Heart right ventricle (tissue), 16 donors: ENCODE results near the gene MFAP3. TPM values are rescaled to one million over a fixed set of nuclear protein-coding genes. Genes with fewer than 3 reads are reported as not detected.
A peak's percentile ranks its signal among the peaks of the same experiment; 100 is the strongest.

ENCODE experiments used
- ATAC-seq, 8 donors: fragments of 200-7000 bp; cut with Tn5 transposase; one replicate each; pipeline ENCODE4 v1.9.1; 2020; ENCODE audit warnings: mild to moderate bottlenecking in 8 of 8, moderate library complexity in 8 of 8, moderate number of reproducible peaks in 1 of 8
- DNase-seq, 2 donors: peaks; one replicate each; pipeline ENCODE4 v3.0.0-alpha.2; 2020
- H3K27ac ChIP-seq, 10 donors: fragments of 200-600 bp; sonication (generic) in 2 of 10; one replicate each; pipeline versions ENCODE4 v1.5.0 to v1.8.0; 2020 to 2022; ENCODE audit warnings: mild to moderate bottlenecking in 3 of 10
- H3K27me3 ChIP-seq, 7 donors: fragments of 200-600 bp; one replicate each; pipeline ENCODE4 v1.8.0; 2021 to 2022; ENCODE audit warnings: mild to moderate bottlenecking in 2 of 7
- H3K36me3 ChIP-seq, 9 donors: fragments of 200-600 bp; sonication (generic) in 1 of 9; one replicate each; pipeline versions ENCODE4 v1.5.0 to v1.8.0; 2020 to 2022; ENCODE audit warnings: mild to moderate bottlenecking in 2 of 9
- H3K4me1 ChIP-seq, 9 donors: fragments of 200-600 bp; sonication (generic) in 1 of 9; one replicate each; pipeline versions ENCODE4 v1.5.0 to v1.8.0; 2020 to 2022; ENCODE audit warnings: mild to moderate bottlenecking in 4 of 9
- H3K4me3 ChIP-seq, 10 donors: fragments of 200-600 bp; sonication (generic) in 2 of 10; one replicate each; pipeline versions ENCODE4 v1.5.0 to v1.8.0; 2020 to 2022; ENCODE audit warnings: mild to moderate bottlenecking in 7 of 10, moderate library complexity in 2 of 10
- H3K9me3 ChIP-seq, 11 donors: fragments of 200-600 bp in 10 of 11; sonication (generic) in 2 of 11; one replicate each; pipeline versions ENCODE4 v1.5.0 to v1.8.0; 2013 to 2022; ENCODE audit warnings: mild to moderate bottlenecking in 2 of 11, control low read depth in 1 of 11, moderate library complexity in 1 of 11
- CTCF ChIP-seq, 9 donors: fragments of 200-600 bp; sonication (generic) in 2 of 9; IDR thresholded peaks; one replicate each; pipeline versions ENCODE4 v1.5.0 to v1.8.0; 2021 to 2022; ENCODE audit warnings: antibody characterized with exemption in 9 of 9, mild to moderate bottlenecking in 5 of 9, moderate library complexity in 1 of 9
- WGBS, 2 donors: extraction: QIAGEN DNeasy Blood & Tissue Kit; methylation state at CpG; one replicate each; pipeline ENCODE4 v1.1.7; 2013; ENCODE audit warnings: inconsistent platforms in 1 of 2; 5-methylcytosine and 5-hydroxymethylcytosine counted together
- intact Hi-C, 10 donors: fragments of 100-400 bp; cut with DNase I; formaldehyde crosslinking; loops; one replicate each; pipeline versions ENCODE4 v1.11.1 to v1.14.2; 2022
- polyA plus RNA-seq, 2 donors: library from polyadenylated mRNA; stranded (reverse); fragments of 200-250 nt; gene quantifications; one replicate each; pipeline ENCODE4 v1.2.3, GENCODE V29; 2013
- total RNA-seq, 10 donors: library from RNA; stranded (reverse); fragmentation: NEBNext Ultra II Directional in 3 of 10; extraction: Animal tissue kit (Norgen Biotek cat#: 25700) in 3 of 10; gene quantifications; one replicate each; pipeline versions ENCODE4 v1.2.1 to v1.2.4, GENCODE V29; 2021 to 2023
- donor health status: Arrhythmogenic right ventricular cardiomyopathy.
- donor health status: ischemic (EF 13 %, LVEDD 7.1; RV severe dilation, severe dysfunction).
- donor health status: healthy with polysubstance abuse.
- donor health status: DM: no; HTN: yes; CAD: no.
- donor health status: DM: no; HTN: no; CAD: no.
- donor health status: ischemic (EF 25% LVEDD 6.9; RV normal size, moderate dysfunction).
- donor health status: ischemic (EF 25% LVEDD 5.7; RV mildly dilated, moderate dysfunction).
- donor health status: healthy.
- donor health status: DM: yes; HTN: yes; CAD: no.
- donor health status: Ischemic cardiomyopathy.
- donor health status: ischemic (EF 35%, LVEDD 5.7; RV mildly dilated, moderate dysfunction).
- donor health status: nonischemic (EF 11% LVEDD 7.7; RV severe dilation, severe dysfunction).
- donor health status: DM: yes; HTN: yes; CAD: no.
- donor health status: PGD.
- donor health status: ischemic (EF 29% LVEDD 5.4; RV normal size, mild dysfunction).
- donor health status: nonischemic (EF 23%, LVEDD 6.1; RV moderate dilation, normal function).

The MFAP3 gene
- total and polyA plus RNA-seq, 12 donors: 2.7 to 44.3 (median 32.2) TPM

DNA sequence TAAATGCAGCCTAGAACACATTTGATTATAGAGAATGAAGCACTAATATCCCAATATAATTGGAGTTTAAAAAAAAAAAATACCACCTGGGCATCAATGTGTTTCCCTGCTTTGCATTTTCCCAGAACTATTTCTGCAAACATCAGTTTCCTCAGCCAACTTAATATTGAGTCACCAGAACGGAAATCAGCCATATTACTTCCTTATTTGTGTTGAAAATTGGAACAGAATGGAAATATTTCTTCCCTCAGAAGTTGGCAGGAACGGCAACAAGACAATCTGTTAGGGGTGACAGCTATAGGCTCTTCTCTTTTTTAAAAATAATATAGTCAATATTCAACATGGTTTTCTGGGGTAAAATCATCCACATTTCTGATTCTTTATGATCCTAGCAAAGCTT lies 4.0 kb downstream of the MFAP3 start:
- 39 to 45% methylated on average over 2 of the region's 2 CpGs for WGBS, 2 donors
- H3K4me1 ChIP-seq: peaks cover 0 to 89% (median 70%) of the 10 kb centered on the region in 9 donors
- peak overlapping the region in 8 of 10 donors; percentile 34 to 96 (median 70) for H3K27ac ChIP-seq
- DNase-seq: no peak
- no peak overlapping the region for H3K4me3 ChIP-seq
- intact Hi-C loops: loop anchor here in 1 of 10 donors (5.0 kb wide), 1 partner anchor 45 kb away; no protein-coding TSS in a partner anchor
- ATAC-seq: no peak
- no peaks in the 10 kb centered on the region for H3K27me3 ChIP-seq
- no peak for TF ChIP-seq CTCF (IDR thresholded peaks at IDR 0.05)
- no peaks in the 10 kb centered on the region for H3K9me3 ChIP-seq
- H3K36me3 ChIP-seq: peaks cover 0 to 15% (median 0%) of the 10 kb centered on the region in 9 donors

DNA sequence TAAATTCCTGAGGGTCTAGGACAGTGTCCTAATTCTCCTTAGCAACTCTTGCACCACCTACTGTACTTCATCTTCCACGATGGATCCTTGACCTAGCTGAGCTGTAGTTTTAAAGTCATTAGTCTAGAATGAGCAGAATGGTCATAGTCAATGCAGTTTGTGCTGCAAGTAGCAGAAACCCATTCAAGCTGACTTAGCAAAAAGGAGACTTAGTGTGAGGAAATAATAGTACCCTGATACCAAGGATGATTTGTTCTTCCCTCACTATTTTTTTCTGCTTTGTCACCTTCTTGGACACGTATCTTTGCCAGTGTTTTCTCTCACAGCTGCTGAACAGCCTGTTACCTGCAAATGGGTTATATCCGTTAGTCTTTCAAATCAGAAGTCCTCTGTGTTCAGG lies 5.3 kb downstream of the MFAP3 start:
- Histone ChIP-seq H3K27ac (peak overlapping the region in 2 of 10 donors; percentile 16 to 89), H3K4me1 (peaks cover 0 to 97% (median 70%) of the 10 kb centered on the region in 9 donors), H3K27me3 (no peaks in the 10 kb centered on the region), H3K36me3 (peaks cover 0 to 15% (median 0%) of the 10 kb centered on the region in 9 donors), H3K9me3 (no peaks in the 10 kb centered on the region), H3K4me3 (no peak overlapping the region)
- no peak for TF ChIP-seq CTCF (IDR thresholded peaks at IDR 0.05)
- intact Hi-C loops: loop anchor here in 1 of 10 donors (5.0 kb wide), 1 partner anchor 47 kb away; no protein-coding TSS in a partner anchor
- DNase-seq (no peak), ATAC-seq (no peak)
- 84 to 87% methylated on average over 3 of the region's 3 CpGs for WGBS, 2 donors

DNA sequence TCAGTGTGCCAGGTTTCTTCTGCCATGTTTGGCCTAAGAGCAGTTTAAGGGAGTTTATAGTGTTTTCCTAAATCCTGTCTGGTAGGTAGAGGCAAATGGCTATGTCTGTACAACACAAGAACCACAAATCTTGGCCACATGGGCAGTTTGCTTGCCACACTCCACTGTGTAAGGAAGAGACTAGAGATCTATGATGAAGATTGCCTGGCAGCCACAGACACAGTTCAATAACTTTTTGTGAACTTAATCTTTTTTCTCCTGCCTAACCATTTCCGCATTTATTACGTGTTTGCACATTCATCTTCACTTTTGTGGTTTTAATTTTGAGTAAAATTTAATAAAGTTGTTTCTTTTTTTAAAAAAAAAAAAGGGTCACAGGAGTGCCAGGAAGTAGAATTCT lies 5.8 kb downstream of the MFAP3 start:
- 97% methylated on average over 2 of the region's 2 CpGs for WGBS, 2 donors
- no peak overlapping the region for H3K4me3 ChIP-seq
- no peak for TF ChIP-seq CTCF (IDR thresholded peaks at IDR 0.05)

GRCh38 chr5:154046486-154046885 lies 7.7 kb downstream of the MFAP3 start:
- Histone ChIP-seq H3K4me1 (peaks cover 0 to 83% (median 54%) of the 10 kb centered on the region in 9 donors), H3K27me3 (no peaks in the 10 kb centered on the region), H3K27ac (peak overlapping the region in 1 of 10 donors; percentile 5), H3K9me3 (no peaks in the 10 kb centered on the region), H3K36me3 (peaks cover 0 to 37% (median 5%) of the 10 kb centered on the region in 9 donors), H3K4me3 (no peak overlapping the region)
- intact Hi-C loops: no loop called here
- DNase-seq (no peak), ATAC-seq (no peak)
- no peak for TF ChIP-seq CTCF (IDR thresholded peaks at IDR 0.05)
- 77 to 79% methylated on average over 7 of the region's 7 CpGs for WGBS, 2 donors

More for the DNA sequence above, 5.8 kb downstream of the MFAP3 start:
- intact Hi-C loops: loop anchor here in 1 of 10 donors (5.0 kb wide), 1 partner anchor 47 kb away; no protein-coding TSS in a partner anchor
- Histone ChIP-seq H3K27me3 (no peaks in the 10 kb centered on the region), H3K36me3 (peaks cover 0 to 18% (median 0%) of the 10 kb centered on the region in 9 donors), H3K9me3 (no peaks in the 10 kb centered on the region), H3K4me1 (peaks cover 0 to 99% (median 72%) of the 10 kb centered on the region in 9 donors), H3K27ac (peak overlapping the region in 1 of 10 donors; percentile 16)
- DNase-seq: no peak
- no peak for ATAC-seq
